Stimulated activated CD8-positive, alpha-beta memory T cell treated with anti-CD3 and anti-CD28 coated beads, Interleukin-15, amount 100 ng/mL, for 24 hours (primary cell): ENCODE results near the gene WDR81.
"Not testable (repeated sequence)": the region's sequence is repeated elsewhere in the genome, so short reads cannot be mapped to it uniquely, and the experiment has no call there.

Experiments used
- DNase-seq: peaks from one replicate; pipeline ENCODE4 v3.0.0-alpha.2; 2020; ENCODE audit warnings: low read depth

WDR81 gene

DNA sequence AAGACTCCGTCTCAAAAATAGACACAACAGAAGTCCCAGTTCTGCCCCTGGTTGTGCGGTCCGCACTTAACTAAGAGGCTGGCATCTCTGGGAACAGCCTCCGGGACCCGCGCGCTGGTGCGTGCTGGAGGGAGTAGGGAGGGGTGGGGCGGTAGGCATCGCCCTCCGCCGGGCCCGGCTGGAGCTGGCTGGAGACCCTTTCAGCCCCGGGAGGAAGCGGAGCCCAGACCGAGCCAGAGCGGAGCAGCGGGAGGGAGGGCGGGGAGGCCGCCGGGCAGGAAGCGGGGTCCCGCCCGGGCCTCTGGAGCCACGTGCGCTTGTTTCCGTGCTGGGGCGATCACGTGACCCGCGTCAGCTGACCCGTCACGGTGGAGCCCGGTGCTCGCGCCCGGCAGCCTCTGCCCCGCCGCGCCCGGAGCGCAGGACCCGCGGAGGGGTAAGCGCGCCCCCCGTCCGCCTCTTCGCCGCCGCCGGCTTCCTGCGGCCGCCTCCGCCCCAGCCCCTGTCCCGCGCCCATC, at the start of gene WDR81:
Gene WDR81, plus strand, starts transcription at position 354 of the 518 bp plus-strand sequence. CDS start 256 bp downstream, outside the sequence.
- DNase-seq = peak; percentile 83

- no peak for DNase-seq
These were observed 48.1 kb upstream of the WDR81 start for GRCh38 chr17:1676401-1676800.

GRCh38 chr17:1683459-1683858, 41.0 kb upstream of the WDR81 start:
- DNase-seq = no peak

GRCh38 chr17:1684378-1685189, 39.9 kb upstream of the WDR81 start, which contains the start of gene PRPF8:
PRPF8 (minus strand) TSS chr17:1684867; CDS start chr17:1684571, 296 bp downstream.
- peak; percentile 91 for DNase-seq

GRCh38 chr17:1686086-1686485, 38.4 kb upstream of the WDR81 start:
- DNase-seq = no peak

DNA sequence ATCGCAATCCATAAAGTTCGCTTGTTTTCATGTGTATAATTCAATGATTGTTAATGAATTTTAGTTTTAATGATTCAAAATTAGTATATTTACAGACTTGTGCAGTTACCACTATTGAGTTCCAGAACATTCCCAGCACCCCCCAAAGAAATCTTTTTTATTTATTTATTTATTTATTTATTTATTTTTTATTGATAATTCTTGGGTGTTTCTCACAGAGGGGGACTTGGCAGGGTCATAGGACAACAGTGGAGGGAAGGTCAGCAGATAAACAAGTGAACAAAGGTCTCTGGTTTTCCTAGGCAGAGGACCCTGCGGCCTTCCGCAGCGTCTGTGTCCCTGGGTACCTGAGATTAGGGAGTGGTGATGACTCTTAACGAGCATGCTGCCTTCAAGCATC, 36.1 kb upstream of the WDR81 start:
- DNase-seq = not testable (repeated sequence)

DNA sequence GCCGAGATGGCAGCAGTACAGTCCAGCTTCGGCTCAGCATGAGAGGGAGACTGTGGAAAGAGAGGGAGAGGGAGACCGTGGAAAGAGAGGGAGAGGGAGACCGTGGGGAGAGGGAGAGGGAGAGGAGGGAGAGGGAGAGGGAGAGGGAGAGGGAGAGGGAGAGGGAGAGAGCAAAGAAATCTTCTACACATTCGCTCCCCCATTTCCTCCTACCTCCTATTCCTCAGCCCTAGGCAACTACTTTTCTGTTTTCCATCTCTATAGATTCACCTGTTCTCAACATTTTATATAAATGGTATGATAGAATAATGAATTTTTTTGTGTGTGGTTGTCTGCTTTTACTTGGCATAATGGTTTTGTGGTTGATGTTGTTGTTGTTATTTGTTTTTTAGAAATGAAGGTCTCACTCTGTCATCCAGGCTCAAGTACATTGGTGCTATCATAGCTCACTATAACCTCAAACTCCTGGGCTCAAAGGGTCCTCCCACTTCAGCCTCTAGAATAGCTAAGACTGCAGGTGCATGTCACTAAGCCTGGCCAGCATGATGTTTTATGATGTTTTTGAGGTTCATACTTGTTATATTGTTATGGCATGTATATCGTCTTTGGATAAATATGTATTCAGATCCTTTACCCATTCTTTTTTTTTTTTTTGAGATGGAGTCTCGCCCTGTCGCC, 33.8 kb upstream of the WDR81 start:
- no peak for DNase-seq

- no peak for DNase-seq
These were observed 31.2 kb upstream of the WDR81 start for GRCh38 chr17:1693339-1693738.

DNA sequence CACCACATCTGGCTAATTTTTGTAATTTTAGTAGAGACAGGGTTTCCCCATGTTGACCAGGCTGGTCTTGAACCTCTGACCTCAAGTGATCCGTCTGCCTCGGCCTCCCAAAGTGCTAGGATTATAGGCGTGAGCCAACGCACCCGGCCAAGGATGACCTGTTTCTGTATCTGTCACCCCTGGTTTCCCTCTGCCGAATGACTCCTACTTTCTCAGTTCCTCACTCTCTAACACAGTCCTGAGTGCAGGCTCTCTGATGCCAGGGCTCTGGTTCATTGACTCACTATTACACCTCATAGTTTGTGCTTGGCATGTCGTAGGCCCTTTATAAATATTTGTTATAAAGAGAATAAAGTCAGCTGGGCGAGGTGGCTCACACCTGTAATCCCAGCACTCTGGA, 29.1 kb upstream of the WDR81 start:
- DNase-seq = no peak

DNA sequence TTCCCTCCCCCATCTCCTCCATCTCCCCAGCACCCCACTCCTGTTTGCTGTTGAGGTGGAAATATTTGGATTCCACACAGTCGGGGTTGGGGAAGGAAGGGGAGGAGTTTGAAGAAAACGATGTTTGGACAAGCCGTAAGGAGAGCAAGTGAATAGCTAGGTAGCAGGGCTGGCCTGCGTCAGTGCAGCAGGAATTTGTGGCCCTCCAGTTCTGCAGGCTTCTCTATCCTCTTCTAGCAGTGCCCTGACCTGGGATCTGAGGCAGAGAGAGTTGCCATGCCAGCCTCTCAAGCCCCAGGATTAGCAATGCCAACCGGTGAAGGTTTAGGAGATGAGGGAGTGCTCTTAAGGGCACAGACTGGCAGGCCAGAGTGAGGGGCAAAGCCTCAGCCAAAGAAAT, 26.8 kb upstream of the WDR81 start:
- DNase-seq = no peak

- DNase-seq = not testable (repeated sequence)
These were observed 24.6 kb upstream of the WDR81 start for GRCh38 chr17:1699891-1700290.

GRCh38 chr17:1703063-1703462, 21.4 kb upstream of the WDR81 start:
- DNase-seq = no peak

DNA sequence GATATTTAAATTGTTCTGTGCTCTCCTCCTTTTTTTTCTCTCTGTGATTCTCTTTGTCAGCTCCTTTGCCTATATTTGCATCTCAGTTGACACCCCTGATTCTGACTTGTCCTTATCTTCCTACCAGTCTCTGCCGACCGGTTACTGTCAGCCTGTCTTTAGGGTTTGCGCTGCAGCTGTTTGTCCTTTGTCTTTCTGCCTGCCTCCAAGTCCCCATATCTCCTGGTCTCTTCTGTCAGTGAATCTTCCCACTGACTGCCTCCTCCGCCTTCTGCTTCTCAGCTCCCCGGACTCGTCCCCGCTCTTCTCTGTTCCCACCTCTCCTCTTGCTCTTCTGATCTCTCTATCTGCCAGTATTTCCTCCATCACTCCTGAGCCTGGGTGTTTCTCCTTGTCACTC, 19.5 kb upstream of the WDR81 start:
- no peak for DNase-seq

DNA sequence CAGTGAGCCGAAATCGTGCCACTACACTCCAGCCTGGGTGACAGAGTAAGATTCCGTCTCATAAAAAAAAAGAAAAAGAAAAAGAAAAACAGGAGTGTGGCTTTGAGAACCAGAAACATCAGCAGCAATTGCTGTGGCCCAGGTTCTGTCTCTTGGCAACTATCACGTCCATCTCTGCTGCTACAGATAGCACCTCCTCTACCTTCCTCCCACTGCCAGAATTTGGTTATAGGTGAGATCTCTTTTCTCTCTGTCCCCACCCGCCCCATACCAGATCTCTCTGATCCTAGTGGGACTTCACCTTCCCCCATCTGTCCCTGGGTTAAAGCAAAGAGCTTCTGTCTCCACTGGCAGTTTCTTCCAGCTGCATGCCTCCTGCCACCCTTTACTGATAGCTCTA, 17.4 kb upstream of the WDR81 start:
- no peak for DNase-seq

DNA sequence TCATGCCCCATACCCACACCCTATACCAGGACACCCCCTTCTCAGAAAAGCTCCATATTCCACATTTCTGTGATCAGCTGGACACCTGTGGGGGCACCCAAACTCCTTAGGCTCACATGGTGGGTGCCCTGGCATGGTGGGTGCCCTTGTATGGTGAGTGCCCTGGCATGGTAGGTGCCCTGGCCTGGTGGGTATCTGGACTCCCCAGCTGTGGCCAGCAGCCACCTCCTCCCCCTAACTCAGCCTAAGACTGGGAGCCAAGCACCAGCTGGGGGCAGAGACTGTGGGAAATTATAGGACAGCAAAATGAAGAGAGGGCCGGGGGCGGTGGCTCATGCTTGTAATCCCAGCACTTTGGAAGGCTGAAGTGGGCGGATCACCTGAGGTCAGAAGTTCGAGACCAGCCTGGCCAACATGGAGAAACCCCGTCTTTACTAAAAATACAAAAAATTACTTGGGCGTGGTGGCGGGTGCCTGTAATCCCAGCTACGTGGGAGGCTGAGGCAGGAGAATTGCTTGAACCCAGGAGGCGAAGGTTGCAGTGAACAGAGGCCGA, 15.6 kb upstream of the WDR81 start:
- DNase-seq = not testable (repeated sequence)

- DNase-seq = no peak
These were observed 15.0 kb upstream of the WDR81 start for GRCh38 chr17:1709403-1709951.

DNA sequence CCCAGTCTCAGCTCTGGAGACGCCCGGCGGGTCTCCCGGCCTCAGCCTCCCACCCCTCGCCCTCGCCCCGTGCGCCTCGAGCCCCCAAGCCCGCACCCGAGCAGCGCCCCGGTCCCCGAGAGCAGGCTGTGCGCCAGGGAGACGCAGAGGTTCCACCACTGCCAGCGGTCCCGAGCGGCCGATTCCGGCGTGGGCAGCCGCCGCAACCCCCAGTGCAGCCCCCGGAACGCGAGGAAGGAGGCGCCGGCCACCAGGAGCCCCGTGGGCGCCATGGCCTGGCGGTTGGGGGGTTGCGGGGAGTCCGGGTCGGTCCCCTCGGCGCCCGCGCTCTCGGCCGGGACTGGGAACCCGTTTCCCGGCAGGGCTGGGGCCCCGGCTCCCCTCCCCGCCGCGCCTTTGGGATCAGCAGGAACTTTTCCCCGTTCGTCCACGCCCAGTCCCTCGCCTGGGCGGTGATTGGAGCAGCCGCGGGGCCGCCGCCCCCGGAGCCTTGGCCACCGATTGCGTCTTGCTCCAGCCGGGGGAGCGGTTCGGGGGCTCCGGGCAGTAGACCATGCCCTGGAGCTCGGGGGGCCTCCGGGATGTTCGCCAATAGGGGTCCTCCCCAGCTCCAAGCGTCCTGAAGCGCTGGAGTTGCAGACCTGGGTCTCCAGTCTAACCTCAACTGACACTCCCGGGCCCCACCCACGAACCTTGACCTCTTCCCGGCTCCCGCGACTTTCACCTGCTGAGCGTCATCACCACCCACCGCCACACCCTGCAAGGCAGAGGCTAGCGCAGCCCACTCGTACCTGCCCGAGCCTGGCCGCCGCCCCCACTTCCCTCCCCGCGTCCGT, 14.3 kb upstream of the WDR81 start, which contains the start of gene TLCD2:
Gene TLCD2, minus strand, starts transcription at position 407 of the 836 bp plus-strand sequence. Its CDS starts 135 bp downstream, at position 272.
- DNase-seq = no peak

GRCh38 chr17:1710807-1711553, 13.5 kb upstream of the WDR81 start:
- no peak for DNase-seq

DNA sequence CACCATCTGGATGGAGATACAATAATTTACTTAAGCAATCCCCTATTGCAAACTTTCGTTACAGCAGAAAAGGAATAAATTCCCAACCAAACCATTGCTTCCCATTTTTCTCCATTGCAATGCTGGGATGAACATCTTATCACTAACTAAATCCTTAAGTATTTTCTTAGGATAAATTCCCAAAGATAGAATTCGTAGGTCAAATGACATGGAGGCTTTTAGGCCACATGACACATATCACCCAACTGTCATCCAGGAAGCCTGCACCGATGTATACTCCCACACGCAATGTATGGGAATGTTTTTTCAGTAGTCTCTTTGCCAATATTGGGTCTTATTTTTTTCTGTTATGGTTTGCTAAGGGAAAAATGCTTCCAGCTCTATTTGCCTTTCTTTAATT, 12.7 kb upstream of the WDR81 start:
- no peak for DNase-seq

DNA sequence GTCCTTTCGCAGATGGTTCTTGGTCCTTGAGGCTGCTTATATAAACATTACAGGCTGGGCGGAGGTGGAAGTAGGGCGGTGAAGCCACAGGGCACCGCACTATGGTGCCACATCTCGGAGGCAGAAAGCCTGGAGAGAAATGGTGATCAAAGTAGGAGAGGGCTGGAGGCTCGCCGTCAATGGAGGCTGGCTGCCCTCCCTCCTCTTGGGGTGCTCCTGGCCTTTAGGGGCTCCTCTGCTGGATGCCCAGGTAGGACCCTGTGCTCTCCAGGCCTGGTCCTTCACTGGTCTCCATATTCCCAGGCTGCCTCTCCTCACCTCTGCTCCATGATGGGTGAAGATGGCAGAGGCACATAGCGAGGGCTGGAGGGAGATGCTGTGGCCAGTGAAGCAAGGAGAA, 12.2 kb upstream of the WDR81 start:
- DNase-seq = no peak
